Mucosa of descending colon (tissue), 3 donors: ENCODE results near the gene LEKR1. TPM values are rescaled to one million over a fixed set of nuclear protein-coding genes. Genes with fewer than 3 reads are reported as not detected.

Source experiments
- ATAC-seq: fragments of 200-7000 bp; cut with Tn5 transposase; one replicate; pipeline ENCODE4 v1.9.1; 2020; ENCODE audit warnings: mild to moderate bottlenecking, moderate library complexity
- DNase-seq, 3 donors: peaks; one replicate each; pipeline ENCODE4 v3.0.0-alpha.2; 2020
- H3K36me3 ChIP-seq: fragments of 200-600 bp; one replicate; pipeline ENCODE4 v1.8.0; 2021; ENCODE audit warnings: low read depth, mild to moderate bottlenecking
- H3K4me1 ChIP-seq: fragments of 200-600 bp; one replicate; pipeline ENCODE4 v1.8.0; 2021; ENCODE audit warnings: low read depth, mild to moderate bottlenecking
- H3K4me3 ChIP-seq: fragments of 200-600 bp; one replicate; pipeline ENCODE4 v1.8.0; 2021; ENCODE audit warnings: mild to moderate bottlenecking
- H3K9me3 ChIP-seq: fragments of 200-600 bp; one replicate; pipeline ENCODE4 v1.8.0; 2021; ENCODE audit warnings: mild to moderate bottlenecking
- intact Hi-C, 2 donors: fragments of 100-400 bp; cut with DNase I in 1 of 2; cut with micrococcal nuclease in 1 of 2; formaldehyde crosslinking; loops; one replicate each; pipeline versions ENCODE4 v1.11.0 to v1.11.1; 2022; cut with DNase I, micrococcal nuclease
- total RNA-seq, 3 donors: library from RNA; stranded (reverse); fragmentation: NEBNext Ultra II Directional in 2 of 3; extraction: Animal tissue kit (Norgen Biotek cat#: 25700) in 2 of 3; gene quantifications; one replicate each; pipeline versions ENCODE4 v1.2.1 to v1.2.4, GENCODE V29; 2021 to 2023
- TF ChIP-seq, protein P1 (sequence below): fragments of 200-600 bp; IDR thresholded peaks from one replicate; pipeline ENCODE4 v1.8.0; 2022; ENCODE audit warnings: antibody characterized with exemption, mild to moderate bottlenecking
- donor health status: DM: no; HTN: no; CAD: no; lungs with moderate emphysema.
- donor health status: DM: no; HTN: no; CAD: no.
- donor health status: DM: no; HTN: yes; CAD: no.

Gene LEKR1
- total RNA-seq, 3 donors from 2014 or later = 1.9 to 3.5 (median 1.9) TPM

DNA sequence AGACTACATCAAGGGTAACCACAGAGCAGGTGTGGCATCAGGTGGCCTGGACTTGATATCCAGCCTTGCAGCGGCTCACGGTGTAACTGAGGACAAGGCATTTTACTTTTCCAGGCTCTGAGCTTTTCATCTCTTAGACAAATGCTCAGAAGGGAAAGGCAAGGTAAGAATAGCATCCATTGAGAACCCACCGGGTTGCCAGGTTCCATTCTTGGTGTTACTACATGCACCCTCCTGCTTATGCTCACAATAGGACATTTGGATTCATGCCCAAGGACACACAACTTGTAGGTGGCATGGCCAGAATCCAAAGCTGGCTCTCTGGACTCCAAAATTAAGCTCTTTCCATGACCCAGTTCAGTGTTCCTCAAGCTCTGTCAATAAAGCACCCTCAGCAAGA lies 248.3 kb downstream of the LEKR1 start:
- Histone ChIP-seq H3K9me3 (no peaks in the 10 kb centered on the region), H3K4me1 (peaks cover 9% of the 10 kb centered on the region), H3K36me3 (no peaks in the 10 kb centered on the region), H3K4me3 (no peak overlapping the region)
- no peak for ATAC-seq
- intact Hi-C loops = loop anchor here in 1 of 2 donors (10.0 kb wide), 1 partner anchor 250 kb away; the partner anchor contains the start of gene LEKR1
- no peak for DNase-seq
- TF ChIP-seq, protein P1, sequence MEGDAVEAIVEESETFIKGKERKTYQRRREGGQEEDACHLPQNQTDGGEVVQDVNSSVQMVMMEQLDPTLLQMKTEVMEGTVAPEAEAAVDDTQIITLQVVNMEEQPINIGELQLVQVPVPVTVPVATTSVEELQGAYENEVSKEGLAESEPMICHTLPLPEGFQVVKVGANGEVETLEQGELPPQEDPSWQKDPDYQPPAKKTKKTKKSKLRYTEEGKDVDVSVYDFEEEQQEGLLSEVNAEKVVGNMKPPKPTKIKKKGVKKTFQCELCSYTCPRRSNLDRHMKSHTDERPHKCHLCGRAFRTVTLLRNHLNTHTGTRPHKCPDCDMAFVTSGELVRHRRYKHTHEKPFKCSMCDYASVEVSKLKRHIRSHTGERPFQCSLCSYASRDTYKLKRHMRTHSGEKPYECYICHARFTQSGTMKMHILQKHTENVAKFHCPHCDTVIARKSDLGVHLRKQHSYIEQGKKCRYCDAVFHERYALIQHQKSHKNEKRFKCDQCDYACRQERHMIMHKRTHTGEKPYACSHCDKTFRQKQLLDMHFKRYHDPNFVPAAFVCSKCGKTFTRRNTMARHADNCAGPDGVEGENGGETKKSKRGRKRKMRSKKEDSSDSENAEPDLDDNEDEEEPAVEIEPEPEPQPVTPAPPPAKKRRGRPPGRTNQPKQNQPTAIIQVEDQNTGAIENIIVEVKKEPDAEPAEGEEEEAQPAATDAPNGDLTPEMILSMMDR = no peak

DNA sequence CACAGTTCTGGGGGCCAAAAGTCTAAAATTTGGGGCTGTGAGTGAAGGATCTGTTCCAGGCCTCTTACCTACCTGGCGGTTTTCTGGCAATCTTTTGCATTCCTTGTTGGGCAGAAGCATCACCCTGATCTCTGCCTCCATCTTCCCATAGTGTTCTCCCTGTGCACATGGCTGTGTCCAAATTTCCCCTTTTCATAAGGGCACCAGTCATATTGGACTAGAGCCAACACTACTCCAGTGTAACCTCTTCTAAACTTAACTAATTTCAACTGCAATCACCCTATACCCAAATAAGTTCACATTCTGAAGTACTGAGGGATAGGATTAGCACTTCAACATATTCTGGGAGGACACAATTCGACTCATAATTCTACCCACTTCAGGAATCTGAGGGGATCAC lies 248.8 kb downstream of the LEKR1 start:
- TF ChIP-seq, protein P1 = no peak
- H3K4me3 ChIP-seq = no peak overlapping the region
- DNase-seq = no peak
- no peaks in the 10 kb centered on the region for H3K9me3 ChIP-seq
- intact Hi-C loops = loop anchor here in 1 of 2 donors (10.0 kb wide), 1 partner anchor 250 kb away; the partner anchor contains the start of gene LEKR1
- H3K4me1 ChIP-seq = peaks cover 8% of the 10 kb centered on the region
- H3K36me3 ChIP-seq = no peaks in the 10 kb centered on the region
- ATAC-seq = no peak

DNA sequence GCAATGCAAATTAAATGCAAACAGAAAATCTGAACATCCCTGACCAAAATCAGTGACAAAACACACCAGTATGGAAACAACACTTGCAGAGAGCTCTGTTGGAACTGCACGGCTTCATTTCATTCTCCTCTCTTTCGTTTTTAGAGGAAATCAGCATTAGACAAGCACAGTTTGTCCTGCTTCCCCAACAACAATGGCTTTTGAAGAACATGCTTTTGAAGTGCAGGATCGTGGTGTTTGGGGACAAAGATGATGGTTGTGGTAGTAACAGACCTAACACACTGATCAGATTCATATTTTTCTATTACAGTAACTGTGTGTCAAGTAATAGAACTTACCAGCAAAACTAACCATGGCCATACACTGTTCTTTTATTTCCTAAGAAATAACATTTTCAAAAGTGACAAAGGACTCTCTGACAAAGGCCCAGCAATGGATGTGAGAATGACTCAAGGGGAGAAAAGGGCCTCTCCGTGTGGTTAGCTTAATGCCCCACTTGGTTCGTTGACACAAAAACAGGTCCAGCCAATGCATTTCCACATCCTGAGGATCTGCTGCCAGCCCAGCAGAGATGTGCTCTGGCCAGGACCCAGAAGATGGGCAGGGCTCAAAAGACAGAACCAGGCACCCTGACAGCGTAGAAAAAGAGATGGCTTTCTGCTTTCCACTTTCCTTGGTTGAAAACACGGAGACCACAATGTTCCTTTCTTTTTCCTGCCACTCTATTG lies 249.7 kb downstream of the LEKR1 start:
- TF ChIP-seq, protein P1 = no peak
- Histone ChIP-seq H3K9me3 (no peaks in the 10 kb centered on the region), H3K4me3 (no peak overlapping the region), H3K36me3 (no peaks in the 10 kb centered on the region), H3K4me1 (no peaks in the 10 kb centered on the region)
- intact Hi-C loops = loop anchor here in 1 of 2 donors (10.0 kb wide), 1 partner anchor 251 kb away; the partner anchor contains the start of gene LEKR1
- DNase-seq (no peak), ATAC-seq (no peak)

DNA sequence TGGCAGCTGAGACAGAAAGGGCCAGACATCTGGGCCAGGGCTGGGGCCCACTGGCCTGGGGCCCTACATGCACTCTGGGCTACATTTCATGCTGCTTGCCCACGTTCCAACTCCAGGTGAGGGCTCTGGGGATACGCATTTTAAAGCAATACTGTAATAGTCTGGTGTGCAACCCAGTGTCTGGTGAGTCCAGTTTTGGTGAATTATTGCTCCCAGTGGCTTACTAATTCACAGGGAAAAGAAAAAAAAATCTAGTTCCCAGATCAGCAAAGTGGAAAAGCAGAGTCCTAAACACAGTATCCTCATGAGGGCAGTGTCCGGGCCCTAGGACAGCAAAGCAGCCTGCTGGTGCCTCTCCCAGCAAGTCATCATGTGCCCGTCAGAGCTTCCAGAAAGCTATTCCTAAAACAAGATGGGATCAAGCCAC lies 251.4 kb downstream of the LEKR1 start:
- no peak for ATAC-seq
- no peak for DNase-seq
- no peaks in the 10 kb centered on the region for H3K36me3 ChIP-seq
- TF ChIP-seq, protein P1 = no peak
- peaks cover 4% of the 10 kb centered on the region for H3K4me1 ChIP-seq
- no peaks in the 10 kb centered on the region for H3K9me3 ChIP-seq
- no peak overlapping the region for H3K4me3 ChIP-seq
- intact Hi-C loops = loop anchor here in 1 of 2 donors (10.0 kb wide), 1 partner anchor 253 kb away; the partner anchor contains the start of gene LEKR1

DNA sequence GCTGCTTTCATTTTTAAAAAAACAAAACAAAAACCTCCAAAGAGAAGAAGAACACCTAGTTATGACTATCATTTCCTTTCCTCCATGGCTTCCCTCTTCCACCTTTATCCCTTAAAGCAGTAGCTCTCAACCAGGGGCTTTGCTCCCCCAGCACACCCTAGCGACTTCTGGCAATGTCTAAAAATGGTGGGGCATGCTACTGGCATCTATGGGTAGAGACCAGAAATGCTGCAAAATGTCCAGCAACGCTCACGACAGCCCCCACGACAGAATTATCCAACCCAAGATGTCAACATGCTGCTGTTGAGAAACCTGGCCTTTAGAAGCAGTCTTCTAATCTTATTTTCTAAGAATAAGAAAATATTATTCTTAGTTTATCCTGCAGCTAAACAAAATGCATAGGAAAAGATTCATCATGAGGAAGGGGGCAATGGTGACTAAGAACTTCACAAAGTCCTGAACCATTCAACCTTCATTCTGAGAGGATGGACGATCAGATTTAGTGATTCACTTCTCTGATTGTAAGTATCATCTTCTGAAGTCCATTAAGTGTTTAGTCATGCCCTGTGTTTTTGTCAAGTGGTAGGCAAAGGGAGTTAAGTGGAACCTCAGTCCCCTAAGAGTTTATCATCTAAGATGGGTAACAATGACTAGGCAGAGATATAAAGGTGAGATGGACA lies 252.1 kb downstream of the LEKR1 start:
- peaks cover 4% of the 10 kb centered on the region for H3K4me1 ChIP-seq
- DNase-seq (no peak), ATAC-seq (no peak)
- TF ChIP-seq, protein P1 = no peak
- H3K36me3 ChIP-seq = no peaks in the 10 kb centered on the region
- H3K4me3 ChIP-seq = no peak overlapping the region
- no peaks in the 10 kb centered on the region for H3K9me3 ChIP-seq
- intact Hi-C loops = loop anchor here in 1 of 2 donors (10.0 kb wide), 1 partner anchor 253 kb away; the partner anchor contains the start of gene LEKR1
